HG02571 (cell line): ENCODE data around the gene TIMELESS.
"Not testable (repeated sequence)": the region's sequence is repeated elsewhere in the genome, so short reads cannot be mapped to it uniquely, and the experiment has no call there.

ENCODE experiments used
- ATAC-seq: cut with Tn5 transposase; IDR thresholded peaks from one replicate; pipeline ENCODE4 v1.9.1; 2021; ENCODE audit warnings: mild to moderate bottlenecking, moderate library complexity; ENCODE audit not compliant: unreplicated experiment

TIMELESS gene

DNA sequence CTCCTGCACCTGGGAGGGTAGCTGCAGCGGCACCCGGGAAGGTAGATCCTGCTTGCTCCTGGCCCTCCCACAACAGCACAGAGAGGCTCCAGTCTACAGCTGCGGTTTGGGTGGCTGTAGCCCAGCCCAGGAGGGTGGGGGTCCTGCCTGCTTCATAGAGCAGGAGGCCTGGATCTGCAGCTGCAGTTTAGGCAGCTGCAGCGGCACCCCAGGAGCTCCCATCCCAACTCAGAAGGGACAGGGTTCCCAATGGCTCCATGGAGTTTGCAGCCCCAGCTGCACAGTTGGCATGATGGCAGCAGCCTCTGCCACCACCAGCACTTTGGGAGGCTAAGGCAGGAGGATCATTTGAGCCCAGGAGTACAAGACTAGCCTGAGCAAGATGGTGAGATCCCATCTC, 38.5 kb downstream of the TIMELESS start:
- no peak for ATAC-seq

DNA sequence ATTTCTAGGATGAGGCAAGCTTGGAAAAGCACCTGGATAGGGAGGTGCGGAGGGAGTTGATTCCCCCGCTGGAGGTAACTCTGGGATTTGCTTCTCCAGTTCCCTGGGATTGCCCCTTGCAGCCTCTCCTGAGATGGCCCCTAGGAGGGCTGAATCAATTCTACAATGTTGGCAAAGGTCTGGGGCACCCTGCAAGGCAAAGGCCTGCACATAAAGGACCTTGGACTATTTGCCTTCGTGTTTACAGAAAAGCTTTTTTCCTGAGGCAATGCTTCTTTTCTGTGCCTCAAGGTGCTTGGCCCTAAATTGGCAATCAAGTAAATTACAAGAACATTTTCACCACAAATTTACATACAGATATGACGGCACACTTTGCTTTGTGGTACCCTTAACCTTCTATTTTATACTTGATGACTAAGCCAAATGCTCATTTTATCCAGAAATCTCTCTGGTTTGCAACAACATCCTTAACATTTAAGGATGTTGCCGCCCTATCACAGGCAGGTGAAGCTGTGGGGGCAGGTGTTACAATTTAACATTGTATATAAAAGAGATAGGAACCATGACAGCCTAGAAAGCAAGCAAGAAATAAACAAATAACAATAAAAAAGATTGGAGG, 40.3 kb downstream of the TIMELESS start:
- ATAC-seq, result no peak

DNA sequence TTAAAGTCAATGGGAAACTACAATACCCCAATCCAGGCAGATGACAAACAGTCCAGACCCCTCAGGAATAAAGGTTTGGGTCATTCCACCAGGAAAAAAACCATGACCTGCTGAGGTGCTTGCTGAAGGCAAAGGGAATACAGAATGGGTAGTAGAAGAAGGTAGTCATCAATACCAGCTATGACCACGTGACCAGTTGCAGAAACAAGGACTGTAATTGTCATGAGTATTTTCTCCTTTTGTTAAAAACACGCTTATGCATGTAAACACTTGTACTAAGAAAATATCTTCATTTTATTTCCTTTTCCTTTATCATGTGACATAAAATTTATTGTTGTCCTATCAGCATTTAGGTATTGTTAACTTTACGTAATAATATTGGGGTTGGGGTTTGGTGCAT, 45.0 kb downstream of the TIMELESS start:
- ATAC-seq, result not testable (repeated sequence)

DNA sequence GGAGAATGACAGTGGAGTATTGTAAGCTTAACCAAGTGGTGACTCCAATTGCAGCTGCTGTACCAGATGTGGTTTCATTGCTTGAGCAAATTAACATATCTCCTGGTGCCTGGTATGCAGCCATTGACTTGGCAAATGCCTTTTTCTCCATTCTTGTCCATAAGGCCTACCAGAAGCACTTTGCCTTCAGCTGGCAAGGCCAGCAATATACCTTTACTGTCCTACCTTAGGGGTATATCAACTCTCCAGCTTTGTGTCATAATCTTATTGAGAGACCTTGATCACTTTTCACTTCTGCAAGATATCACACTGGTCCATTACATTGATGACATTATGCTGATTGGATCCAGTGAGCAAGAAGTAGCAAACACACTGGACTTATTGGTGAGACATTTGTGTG, 47.6 kb downstream of the TIMELESS start:
- ATAC-seq, result not testable (repeated sequence)

- ATAC-seq, result not testable (repeated sequence)
These were observed 48.1 kb downstream of the TIMELESS start for GRCh38 chr12:56401125-56401524.

DNA sequence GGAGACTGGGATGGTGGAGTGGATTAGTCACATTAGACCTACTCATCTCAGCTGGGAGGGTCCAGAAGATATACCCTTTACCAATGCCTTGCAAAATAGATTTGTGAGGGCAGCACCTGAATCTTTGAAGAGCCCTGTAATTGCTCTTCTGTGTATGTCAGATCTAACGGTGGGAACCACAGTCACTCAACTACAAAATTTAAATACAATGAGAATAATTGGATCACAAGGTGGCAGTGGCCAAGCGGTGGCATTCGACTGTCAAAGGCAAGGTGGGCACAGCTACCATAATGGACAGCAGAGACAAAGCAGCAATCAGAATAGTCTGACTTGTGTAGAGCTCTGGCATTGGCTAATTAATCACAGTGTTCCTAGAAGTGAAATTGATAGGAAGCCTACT, 49.8 kb downstream of the TIMELESS start:
- ATAC-seq, result not testable (repeated sequence)

GRCh38 chr12:56398324-56398723, 50.9 kb downstream of the TIMELESS start:
- no peak for ATAC-seq

- no peak for ATAC-seq
These were observed 56.9 kb downstream of the TIMELESS start for GRCh38 chr12:56392331-56392730.

DNA sequence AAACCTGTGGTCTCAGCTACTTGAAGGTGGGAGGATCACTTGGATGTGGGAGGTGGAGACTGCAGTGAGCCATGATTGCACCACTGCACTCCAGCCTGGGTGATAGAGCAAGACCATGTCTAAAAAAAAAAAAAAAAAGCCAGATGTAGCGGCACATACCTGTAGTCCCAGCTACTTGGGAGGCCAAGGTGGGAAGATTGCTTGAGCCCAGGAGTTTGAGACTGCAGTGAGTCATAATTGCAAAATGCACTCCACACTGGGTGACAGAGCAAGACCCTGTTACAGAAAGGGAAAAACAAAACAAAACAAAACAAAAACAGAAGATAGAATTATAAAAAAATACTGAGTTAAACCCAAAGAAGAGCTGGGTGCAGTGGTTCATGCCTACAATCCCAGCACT, 57.5 kb downstream of the TIMELESS start:
- ATAC-seq, result no peak

- no peak for ATAC-seq
These were observed 59.8 kb downstream of the TIMELESS start for GRCh38 chr12:56389412-56389811.

- ATAC-seq, result no peak
These were observed 62.0 kb downstream of the TIMELESS start for GRCh38 chr12:56387152-56387736.

GRCh38 chr12:56385873-56386272, 63.4 kb downstream of the TIMELESS start:
- ATAC-seq, result no peak

DNA sequence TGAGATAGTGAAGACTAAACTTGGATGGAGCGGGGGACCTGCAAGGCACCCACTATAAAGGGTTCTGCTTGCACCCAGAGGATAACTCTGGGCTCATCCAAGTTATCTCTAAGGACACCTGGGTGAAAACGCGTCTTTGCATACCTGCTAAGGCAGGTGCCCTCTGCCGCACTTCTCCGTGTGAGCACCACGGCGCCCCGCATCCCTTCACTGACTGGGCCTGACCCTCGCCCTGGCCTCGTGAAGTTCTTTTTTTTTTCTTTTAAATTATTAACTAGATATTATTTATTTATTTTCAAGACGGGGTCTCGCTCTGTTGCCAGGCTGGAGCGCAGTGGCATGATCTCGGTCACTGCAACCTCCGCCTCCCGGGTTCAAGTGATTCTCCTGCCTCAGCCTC, 66.6 kb downstream of the TIMELESS start:
- ATAC-seq, result no peak

GRCh38 chr12:56377989-56378316, 71.3 kb downstream of the TIMELESS start:
- no peak for ATAC-seq

- no peak for ATAC-seq
These were observed 71.8 kb downstream of the TIMELESS start for GRCh38 chr12:56377310-56377988.

DNA sequence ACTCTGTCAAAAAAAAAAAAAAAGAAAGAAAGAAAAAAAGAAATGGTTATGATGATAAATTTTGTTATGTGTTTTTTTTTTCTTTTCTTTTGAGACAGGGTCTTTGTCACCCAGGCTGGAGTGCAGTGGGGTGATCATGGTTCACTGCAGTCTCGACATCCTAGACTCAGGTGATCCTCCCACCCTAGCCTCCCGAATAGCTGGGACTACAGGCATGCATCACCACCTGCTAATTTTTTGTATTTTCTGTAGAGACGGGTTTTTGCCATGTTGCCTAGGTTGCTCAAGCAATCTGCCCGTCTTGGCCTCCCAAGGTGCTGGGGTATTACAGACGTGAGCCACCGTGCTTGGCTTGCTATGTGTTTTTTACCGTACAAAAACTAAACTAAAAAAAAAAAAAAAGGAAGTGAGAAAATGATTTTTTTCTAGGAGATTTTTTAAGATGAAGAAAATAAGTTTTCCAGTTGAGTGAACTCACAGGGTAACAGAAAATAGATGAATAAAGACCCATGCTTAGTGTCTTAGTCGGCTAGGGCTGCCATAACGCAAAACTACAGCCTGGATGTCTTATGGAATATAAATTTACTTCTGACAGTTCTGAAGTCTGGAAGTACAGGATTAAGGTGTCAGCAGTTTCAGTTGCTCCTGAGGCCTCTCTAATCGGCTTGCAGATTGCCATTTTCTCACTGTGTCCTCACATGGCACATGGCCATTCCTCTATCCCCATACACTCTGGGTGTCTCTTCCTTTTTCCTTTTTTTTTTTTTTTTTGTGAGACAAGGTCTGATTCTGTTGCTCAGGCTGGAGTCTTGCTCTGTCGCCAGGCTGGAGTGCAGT, 73.4 kb downstream of the TIMELESS start:
- no peak for ATAC-seq

DNA sequence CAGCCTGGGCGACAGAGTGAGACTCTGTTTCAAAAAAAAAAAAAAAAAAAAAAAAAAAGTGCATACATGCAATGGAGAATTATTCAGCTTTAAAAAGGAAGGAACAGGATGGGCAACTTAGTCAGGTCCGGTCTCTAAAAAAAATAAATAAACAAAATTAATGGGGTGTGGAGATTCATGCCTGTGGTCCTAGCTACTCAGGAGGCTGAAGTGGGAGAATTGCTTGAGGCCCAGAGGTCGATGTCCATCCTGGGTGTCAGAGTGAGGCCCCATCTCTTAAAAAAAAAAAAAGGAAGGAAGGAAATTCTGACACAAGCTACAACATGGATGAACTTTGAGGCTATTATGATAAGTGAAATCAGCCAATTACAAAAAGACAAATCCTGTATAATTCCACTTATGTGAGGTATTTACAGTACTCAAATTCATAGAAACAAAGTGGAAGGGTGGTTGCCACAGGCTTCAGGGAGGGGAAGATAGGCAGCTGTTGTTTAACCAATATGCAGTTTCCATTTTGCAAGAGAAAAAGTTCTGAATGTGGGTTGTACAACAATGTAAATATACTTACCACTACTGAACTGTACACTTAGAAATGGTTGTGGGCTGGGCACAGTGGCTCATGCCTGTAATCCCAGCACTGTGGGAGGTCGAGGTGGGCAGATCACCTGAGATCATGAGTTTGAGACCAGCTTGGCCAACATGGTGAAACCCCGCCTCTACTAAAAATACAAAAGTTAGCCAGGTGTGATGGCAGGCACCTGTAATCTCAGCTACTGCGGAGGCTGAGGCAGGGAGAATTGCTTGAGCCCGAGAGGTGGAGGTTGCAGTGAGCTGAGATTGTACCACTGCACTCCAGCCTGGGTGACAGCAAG, 74.3 kb downstream of the TIMELESS start:
- ATAC-seq, result no peak

DNA sequence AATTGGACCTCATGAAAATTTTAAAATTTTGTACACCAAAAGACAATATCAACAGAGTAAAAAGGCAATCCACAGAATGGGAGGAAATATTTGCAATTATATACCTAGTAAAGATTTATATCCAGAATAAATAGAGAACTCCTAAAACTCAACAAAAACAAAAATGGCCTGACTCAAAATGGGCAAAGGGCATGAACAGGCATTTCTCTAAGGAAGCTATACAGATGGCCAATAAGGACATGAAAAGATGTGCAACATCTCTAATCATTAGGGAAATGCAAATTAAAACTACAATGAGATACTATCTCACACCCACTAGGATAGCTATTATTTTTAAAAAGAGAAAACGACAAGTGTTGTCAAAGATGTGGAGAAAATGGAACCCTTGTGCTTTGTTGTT, 75.7 kb downstream of the TIMELESS start:
- ATAC-seq, result no peak

DNA sequence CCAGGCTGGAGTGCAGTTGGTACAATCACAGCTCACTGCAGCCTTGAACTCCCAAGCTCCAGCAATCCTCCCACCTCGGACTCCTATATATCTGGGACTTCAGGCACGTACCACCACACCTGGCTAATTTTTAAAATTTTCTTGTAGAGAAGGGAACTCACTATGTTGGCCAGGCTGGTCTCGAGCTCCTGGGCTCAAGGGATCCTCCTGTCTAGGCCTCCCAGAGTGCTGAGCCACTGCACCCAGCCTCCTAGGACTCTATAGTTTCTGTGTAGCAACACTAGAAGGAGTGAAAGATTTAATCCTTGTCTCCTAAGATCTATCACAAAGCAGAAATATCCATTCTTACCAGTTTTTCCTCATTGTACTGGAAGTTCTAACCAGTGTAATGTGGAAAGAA, 82.3 kb downstream of the TIMELESS start:
- no peak for ATAC-seq
